Prostate gland (tissue), 2 donors: ENCODE results near the gene RNF103. TPM values are rescaled to one million over a fixed set of nuclear protein-coding genes. Genes with fewer than 3 reads are reported as not detected.
A peak's percentile ranks its signal among the peaks of the same experiment; 100 is the strongest.
"Not testable (repeated sequence)": the region's sequence is repeated elsewhere in the genome, so short reads cannot be mapped to it uniquely, and the experiment has no call there.

Experiments used
- DNase-seq: peaks from one replicate; pipeline ENCODE4 v3.0.0-alpha.2; 2019; ENCODE audit warnings: low spot score
- H3K27ac ChIP-seq, 2 donors: fragments of 200-600 bp; sonication (generic); 2 replicates each; pipeline ENCODE4 v1.5.1; 2017 to 2019
- H3K27me3 ChIP-seq: fragments of 200-600 bp; sonication (generic); replicated peaks from 2 replicates; pipeline ENCODE4 v1.5.1; 2019; ENCODE audit not compliant: insufficient read depth
- H3K36me3 ChIP-seq, 2 donors: fragments of 200-600 bp; sonication (generic); 1 replicate in 1 of 2; 2 replicates in 1 of 2; pipeline versions ENCODE4 v1.5.1 to v1.8.1; 2017 to 2019
- H3K4me1 ChIP-seq: fragments of 200-600 bp; sonication (generic); replicated peaks from 2 replicates; pipeline ENCODE4 v1.5.1; 2019
- H3K4me3 ChIP-seq, 2 donors: fragments of 200-600 bp; sonication (generic); 2 replicates each; pipeline ENCODE4 v1.5.1; 2017 to 2019
- H3K9me3 ChIP-seq: fragments of 200-600 bp; sonication (generic); 2 replicates; pipeline ENCODE4 v1.5.1; 2017
- CTCF ChIP-seq, 4 experiments: fragments of 200-600 bp in 2 of 4; fragments of 450-650 bp in 2 of 4; sonication (generic) in 2 of 4; IDR thresholded peaks; 1 replicate in 3 of 4; 2 replicates in 1 of 4; pipeline ENCODE4 v1.5.1; 2016 to 2019; ENCODE audit warnings: antibody characterized with exemption in 4 of 4, mild to moderate bottlenecking in 2 of 4, moderate library complexity in 2 of 4
- POLR2A ChIP-seq: fragments of 450-650 bp; IDR thresholded peaks from one replicate; pipeline ENCODE4 v1.6.1; 2016; ENCODE audit warnings: antibody characterized with exemption, mild to moderate bottlenecking
- POLR2AphosphoS5 ChIP-seq: sonication (generic); formaldehyde crosslinking; IDR thresholded peaks from one replicate; pipeline ENCODE4 v1.6.1; 2017; ENCODE audit warnings: antibody characterized with exemption
- WGBS: methylation state at CpG from one replicate; pipeline ENCODE4 v1.1.5; 2018; 5-methylcytosine and 5-hydroxymethylcytosine counted together
- intact Hi-C: fragments of 100-400 bp; cut with DNase I; formaldehyde crosslinking; loops from one replicate; pipeline ENCODE4 v1.14.2; 2022
- total RNA-seq, 2 donors: library from RNA; depleted of rRNA; stranded (reverse); fragments of >200 nt; gene quantifications; one replicate each; pipeline ENCODE4 v1.1.0, GENCODE V29; 2016

The RNF103 gene
- total RNA-seq, 2 donors from 2014 or later = 40.8 to 41.9 TPM

DNA sequence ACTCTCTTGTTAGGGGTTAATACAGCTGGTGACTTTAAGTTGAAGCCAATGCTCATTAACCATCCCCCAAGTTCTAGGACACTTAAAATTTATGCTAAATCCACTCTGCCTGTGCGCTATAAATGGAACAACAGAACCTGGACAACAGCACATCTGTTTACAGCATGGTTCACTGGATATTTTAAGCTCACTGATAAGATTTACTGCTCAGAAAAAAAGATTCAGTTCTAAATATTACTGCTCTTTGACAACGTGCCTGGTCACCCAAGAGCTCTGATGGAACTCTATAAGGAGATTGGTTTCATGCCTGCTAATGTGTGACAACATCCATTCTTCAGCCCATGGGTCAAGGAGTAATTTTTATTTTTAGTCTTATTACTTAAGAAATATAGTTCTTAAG is 27.5 kb downstream of the RNF103 start:
- Histone ChIP-seq H3K9me3 (no peaks in the 10 kb centered on the region), H3K36me3 (no peaks in the 10 kb centered on the region), H3K4me3 (no peak overlapping the region), H3K27ac (no peak overlapping the region), H3K27me3 (no peaks in the 10 kb centered on the region), H3K4me1 (no peaks in the 10 kb centered on the region)
- no peak for DNase-seq
- no peak for TF ChIP-seq POLR2AphosphoS5
- TF ChIP-seq POLR2A = no peak
- no peak for TF ChIP-seq CTCF (IDR thresholded peaks at IDR 0.05)
- WGBS = 50% methylated on average over 2 of the region's 2 CpGs
- intact Hi-C loops = loop anchor here (10.0 kb wide), 1 partner anchor 151 kb away; the partner anchor contains the start of gene KDM3A

- no peaks in the 10 kb centered on the region for H3K36me3 ChIP-seq
- H3K4me3 ChIP-seq = no peak overlapping the region
- TF ChIP-seq CTCF (IDR thresholded peaks at IDR 0.05) (no peak), POLR2A (no peak), POLR2AphosphoS5 (no peak)
- no peak for DNase-seq
- no peaks in the 10 kb centered on the region for H3K4me1 ChIP-seq
- no peaks in the 10 kb centered on the region for H3K27me3 ChIP-seq
- 53% methylated on average over 2 of the region's 2 CpGs for WGBS
- no peaks in the 10 kb centered on the region for H3K9me3 ChIP-seq
- intact Hi-C loops = loop anchor here (10.0 kb wide), 1 partner anchor 148 kb away; the partner anchor contains the start of gene KDM3A
- peak overlapping the region in 1 of 2 donors; percentile 24 for H3K27ac ChIP-seq
Measured at GRCh38 chr2:86593266-86593665, 30.4 kb downstream of the RNF103 start.

GRCh38 chr2:86592547-86593230 is 31.0 kb downstream of the RNF103 start:
- Histone ChIP-seq H3K27ac (peak overlapping the region in 1 of 2 donors; percentile 24), H3K4me3 (no peak overlapping the region), H3K36me3 (no peaks in the 10 kb centered on the region), H3K4me1 (no peaks in the 10 kb centered on the region), H3K27me3 (no peaks in the 10 kb centered on the region), H3K9me3 (no peaks in the 10 kb centered on the region)
- no peak for DNase-seq
- intact Hi-C loops = loop anchor here (10.0 kb wide), 1 partner anchor 148 kb away; the partner anchor contains the start of gene KDM3A
- TF ChIP-seq POLR2AphosphoS5 (no peak), POLR2A (no peak), CTCF (IDR thresholded peaks at IDR 0.05) (no peak)
- 12% methylated on average over 3 of the region's 3 CpGs for WGBS

DNA sequence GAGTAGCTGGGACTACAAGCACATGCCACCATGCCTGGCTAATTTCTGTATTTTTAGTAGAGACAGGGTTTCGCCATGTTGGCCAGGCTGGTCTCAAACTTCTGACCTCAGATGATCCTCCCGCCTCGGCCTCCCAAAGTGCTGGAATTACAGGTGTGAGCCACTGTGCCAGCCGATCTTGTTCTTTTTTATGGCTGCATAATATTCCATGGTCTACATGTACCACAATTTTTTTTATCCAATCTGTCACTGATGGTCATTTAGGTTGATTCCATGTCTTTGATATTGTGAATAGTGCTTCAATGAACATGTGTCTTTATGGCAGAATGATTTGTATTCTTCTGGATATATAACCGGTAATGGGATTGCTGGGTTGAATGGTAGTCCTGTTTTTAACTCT is 34.0 kb downstream of the RNF103 start:
- intact Hi-C loops = loop anchor here (10.0 kb wide), 1 partner anchor 145 kb away; the partner anchor contains the start of gene KDM3A
- not testable (repeated sequence) for H3K4me3 ChIP-seq, H3K27ac ChIP-seq, H3K27me3 ChIP-seq, H3K9me3 ChIP-seq, H3K4me1 ChIP-seq, H3K36me3 ChIP-seq, DNase-seq
- WGBS = 98% methylated on average over 5 of the region's 5 CpGs

DNA sequence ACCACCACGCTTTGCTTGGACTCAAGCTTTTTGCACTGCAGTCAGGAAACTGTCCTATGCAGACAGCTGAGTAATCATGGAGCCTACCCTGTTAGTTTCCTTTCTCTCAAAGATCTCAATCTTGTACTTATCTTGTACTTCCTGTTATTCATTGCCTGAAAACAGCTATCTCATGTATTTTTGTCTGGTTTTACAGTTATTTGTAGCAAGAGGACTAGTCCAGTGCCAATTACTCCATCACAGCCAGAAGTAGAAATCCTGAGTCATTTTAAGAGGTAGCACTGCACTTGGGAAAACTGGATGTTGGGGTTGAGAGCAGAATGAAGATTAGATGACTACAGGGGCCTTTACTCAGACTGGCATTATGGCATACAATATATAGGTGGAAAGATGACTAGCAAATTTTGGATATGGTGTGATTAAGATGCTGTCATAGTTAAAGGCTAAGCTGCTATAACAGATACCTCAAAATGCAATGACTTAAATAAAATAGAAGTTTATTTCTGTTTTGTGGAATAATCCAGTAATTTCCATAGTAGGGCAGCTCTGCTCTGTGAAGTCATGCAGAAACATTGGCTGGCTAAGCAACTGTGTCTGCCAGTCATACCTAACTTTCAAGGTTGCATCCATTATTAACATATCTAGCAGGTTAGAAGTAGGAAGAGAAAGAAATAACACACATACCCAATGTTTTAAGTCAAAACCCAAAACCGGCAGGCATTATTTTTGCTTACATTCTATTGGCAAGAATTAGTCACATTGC is 39.3 kb downstream of the RNF103 start:
- Histone ChIP-seq H3K4me3 (no peak overlapping the region), H3K27me3 (no peaks in the 10 kb centered on the region), H3K9me3 (no peaks in the 10 kb centered on the region), H3K27ac (no peak overlapping the region), H3K4me1 (no peaks in the 10 kb centered on the region), H3K36me3 (no peaks in the 10 kb centered on the region)
- DNase-seq = no peak
- WGBS = 68% methylated on average over 2 of the region's 2 CpGs
- intact Hi-C loops = no loop called here
- TF ChIP-seq POLR2AphosphoS5 = no peak
- TF ChIP-seq POLR2A = no peak
- TF ChIP-seq CTCF (IDR thresholded peaks at IDR 0.05) = no peak
